Upper lobe of left lung (tissue), 4 donors: ENCODE data around the gene TCF12.

Experiments used
- CTCF ChIP-seq, 6 experiments: fragments of 450-650 bp in 4 of 6; fragments of 200-600 bp in 2 of 6; sonication (generic) in 2 of 6; IDR thresholded peaks; one replicate each; pipeline ENCODE4 v1.5.1; 2016 to 2019; ENCODE audit warnings: antibody characterized with exemption in 6 of 6
- EP300 ChIP-seq, 4 donors: sonication (generic); formaldehyde crosslinking; IDR thresholded peaks; one replicate each; pipeline ENCODE4 v1.5.1; 2017; ENCODE audit warnings: antibody characterized with exemption in 4 of 4, control low read depth in 2 of 4
- POLR2A ChIP-seq, 4 donors: fragments of 450-650 bp; IDR thresholded peaks; one replicate each; pipeline ENCODE4 v1.5.1; 2016 to 2017; ENCODE audit warnings: antibody characterized with exemption in 4 of 4, mild to moderate bottlenecking in 2 of 4
- POLR2AphosphoS5 ChIP-seq, 2 donors: sonication (generic); formaldehyde crosslinking; IDR thresholded peaks; one replicate each; pipeline ENCODE4 v1.5.1; 2017; ENCODE audit warnings: antibody characterized with exemption in 2 of 2

GRCh38 chr15:57282686-57283085, 364.2 kb downstream of the TCF12 start:
- TF ChIP-seq CTCF (IDR thresholded peaks at IDR 0.05) (no peak), POLR2A (IDR thresholded peaks at IDR 0.05) (no peak), EP300 (IDR thresholded peaks at IDR 0.05) (no peak), POLR2AphosphoS5 (IDR thresholded peaks at IDR 0.05) (no peak)
